ENCODE measurements around the gene SLC24A3.

SLC24A3 gene

DNA sequence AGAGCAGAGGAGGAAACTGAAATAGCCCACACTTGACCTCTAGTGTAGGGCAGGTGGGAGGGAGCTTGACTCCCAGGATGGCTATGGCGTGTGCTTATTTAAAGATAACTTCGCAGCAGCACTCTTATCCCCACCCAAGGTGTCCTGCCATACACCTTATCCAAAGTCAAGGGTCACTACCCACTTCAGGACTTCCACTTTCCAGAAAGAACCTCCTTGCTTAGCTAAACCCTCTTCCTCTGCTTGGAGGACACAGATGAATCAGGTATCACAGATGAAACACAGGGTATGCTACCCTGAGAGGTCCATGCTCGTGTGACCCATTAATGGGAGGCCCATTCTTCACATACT, 547.9 kb downstream of the SLC24A3 start:
- DNase-seq, result no peak

DNA sequence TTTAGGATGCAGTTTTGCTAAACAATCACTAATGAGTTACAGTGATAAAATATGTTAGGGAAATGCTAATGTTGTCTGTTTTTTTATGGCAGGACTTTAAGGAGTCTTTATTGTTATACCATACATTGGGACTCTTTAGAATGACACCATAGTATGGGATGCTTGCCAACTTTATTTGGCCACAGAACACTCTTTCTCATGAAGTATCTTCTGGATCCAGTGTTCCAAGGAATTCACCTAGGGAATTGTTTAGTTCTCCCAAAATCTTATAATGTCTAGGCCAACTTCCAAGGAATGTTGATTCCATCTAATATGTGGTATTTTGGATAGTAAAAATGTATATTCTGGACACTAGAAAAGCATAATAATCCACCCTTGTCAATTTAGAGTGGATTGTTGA, 548.9 kb downstream of the SLC24A3 start:
- no peak for DNase-seq

DNA sequence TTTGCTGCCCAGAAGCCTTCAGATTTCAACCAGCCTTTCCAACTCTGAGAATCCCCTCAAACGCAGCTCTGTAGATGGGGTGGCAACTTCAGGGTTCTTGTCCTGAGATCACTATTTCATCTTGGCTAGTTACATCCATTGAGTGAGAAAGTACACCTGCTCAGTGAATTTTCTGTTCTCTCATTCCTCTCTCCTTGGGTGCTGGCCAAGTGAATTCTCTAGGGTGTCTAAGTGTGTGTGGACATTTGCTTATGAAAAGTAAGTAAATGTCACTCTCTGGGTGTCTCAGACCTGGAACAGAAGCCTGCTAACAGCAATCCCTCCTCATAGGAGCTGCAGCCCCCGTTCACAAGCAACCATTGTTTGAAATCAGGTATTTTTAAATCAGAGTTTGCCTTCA, 549.4 kb downstream of the SLC24A3 start:
- no peak for DNase-seq

DNA sequence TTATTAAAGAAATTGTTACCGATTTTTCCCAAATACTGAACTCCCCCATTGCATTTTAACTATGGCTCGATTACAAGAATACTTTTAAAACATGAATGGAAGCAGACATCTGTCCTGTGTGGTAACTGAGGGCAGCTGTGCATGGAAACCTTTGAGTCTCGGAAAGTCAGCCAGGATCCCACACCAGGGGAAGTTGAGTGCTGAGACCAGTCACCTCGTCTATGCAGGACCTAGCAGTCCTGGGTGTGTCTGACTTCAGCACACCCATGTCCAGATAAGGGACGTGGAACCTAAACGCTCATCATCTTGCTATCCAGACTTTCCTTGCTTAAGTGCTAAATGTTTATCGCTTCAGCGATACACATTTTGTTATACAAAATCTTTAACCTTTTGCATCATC, 551.8 kb downstream of the SLC24A3 start:
- DNase-seq, result no peak

DNA sequence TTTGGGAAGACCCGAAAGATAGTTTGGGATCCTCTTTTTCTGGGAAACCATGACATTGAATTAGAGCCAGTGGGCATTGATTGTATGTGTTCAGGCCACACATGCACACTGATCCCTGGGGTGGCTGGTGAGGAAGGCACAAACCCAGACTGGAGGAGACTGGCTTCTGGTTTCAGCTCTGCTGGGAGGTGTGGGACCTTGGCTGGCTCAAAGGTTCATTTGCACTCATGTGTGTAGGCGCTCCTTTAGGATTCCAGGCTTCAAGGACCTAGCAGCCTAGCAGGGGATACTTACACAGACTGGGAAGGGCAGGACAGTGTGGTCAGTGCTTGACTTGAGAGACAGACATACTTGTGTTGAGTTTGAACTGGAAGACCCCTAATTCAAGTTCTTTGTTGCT, 552.8 kb downstream of the SLC24A3 start:
- no peak for DNase-seq

DNA sequence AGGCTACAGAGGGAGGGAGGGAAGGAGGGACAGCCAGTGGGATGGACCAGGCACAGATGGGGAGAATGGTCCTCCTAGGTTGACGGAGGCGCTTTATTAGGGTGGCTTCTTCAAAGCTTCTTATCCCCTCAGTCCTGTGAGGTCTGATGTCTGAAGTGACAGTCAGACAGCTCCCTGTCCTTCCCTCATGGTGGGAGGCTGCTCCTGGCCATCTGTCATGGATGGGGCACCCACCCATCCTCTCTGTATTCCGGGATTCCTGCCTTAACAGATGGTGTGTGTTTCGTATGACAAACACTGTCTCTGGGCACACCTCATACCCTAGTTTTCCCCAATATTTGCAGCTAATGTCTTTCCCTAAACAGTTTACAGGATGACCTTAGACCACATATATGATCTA, 553.5 kb downstream of the SLC24A3 start:
- no peak for DNase-seq

DNA sequence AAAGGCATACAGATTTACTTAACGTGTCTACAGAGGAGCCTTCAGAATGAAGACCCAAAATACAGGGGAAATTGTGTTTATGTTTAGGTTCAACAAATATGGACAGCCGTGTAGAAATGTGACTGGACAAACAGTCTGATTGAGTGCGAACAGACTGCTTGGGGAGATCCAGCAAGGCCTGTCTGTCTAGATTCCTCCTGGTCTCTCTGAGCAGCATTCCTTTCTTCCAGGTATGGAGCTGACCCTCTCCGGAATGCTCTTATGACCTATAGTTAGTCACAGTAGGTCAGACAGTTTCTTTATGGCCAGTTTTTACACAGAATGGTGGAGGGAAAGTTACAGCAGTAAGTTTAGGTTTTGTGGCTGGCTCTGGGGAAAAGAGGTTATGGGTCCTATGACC, 554.6 kb downstream of the SLC24A3 start:
- no peak for DNase-seq

DNA sequence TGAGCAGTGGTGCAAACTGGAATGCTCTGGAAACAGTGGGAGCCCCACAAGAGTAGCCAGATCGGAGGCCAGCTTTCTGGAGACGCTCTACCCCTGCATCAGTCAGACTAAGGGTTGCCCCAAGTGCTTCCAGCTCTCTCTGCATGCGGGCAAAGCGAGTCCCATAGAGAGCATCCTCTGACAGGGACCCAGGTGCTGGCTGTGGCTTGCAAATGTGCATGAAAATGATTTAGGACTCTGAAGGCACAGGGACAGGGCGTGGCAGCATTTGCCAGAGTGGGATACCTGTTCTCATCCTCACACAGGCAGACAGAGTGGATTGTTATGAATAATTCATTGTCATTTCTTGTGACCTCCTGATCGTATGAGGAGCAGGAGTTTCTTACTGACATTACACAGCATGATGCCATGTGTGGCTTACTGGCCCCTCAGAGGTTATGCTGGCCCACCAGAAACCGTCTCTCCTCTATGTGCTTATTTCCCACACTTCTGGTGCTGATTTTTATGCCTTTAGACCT, 555.9 kb downstream of the SLC24A3 start:
- DNase-seq, result no peak

DNA sequence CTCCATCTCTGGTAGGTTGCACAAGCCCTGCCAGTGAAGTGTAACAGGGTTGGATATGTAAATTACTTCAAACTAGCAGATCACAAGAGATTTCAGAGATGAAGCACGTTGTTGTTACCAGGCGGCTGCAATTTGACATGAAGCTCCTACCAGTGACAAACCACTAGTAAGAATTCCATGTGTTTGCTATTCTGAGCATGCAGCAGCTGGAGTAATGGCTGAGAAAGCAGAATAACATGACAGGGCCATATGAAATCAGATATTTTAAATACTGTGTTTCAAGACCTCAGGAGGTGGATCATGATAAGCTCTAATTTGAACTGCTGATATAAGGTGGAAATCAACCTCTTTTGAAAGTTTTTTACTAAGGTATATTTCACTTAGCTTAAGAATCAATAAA, 557.1 kb downstream of the SLC24A3 start:
- DNase-seq, result no peak

DNA sequence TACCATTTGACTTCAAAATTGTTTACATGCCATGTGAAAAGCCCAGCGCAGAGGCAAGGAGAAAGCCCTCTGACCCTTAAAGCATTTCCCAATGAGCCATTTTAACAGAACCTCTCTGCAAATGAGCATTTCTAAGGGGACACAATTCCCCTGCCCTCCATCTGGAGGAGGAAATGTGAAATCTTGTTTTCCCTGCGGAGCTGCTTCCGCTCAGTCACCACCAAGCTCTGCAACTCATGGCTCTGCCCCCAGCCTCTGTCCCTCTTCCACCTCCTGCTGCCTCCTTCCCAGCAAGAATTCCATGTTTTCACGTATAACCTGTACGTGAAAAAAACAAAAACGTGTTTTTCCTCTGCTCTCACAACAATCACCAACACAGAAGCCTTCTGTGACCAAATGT, 557.9 kb downstream of the SLC24A3 start:
- no peak for DNase-seq

DNA sequence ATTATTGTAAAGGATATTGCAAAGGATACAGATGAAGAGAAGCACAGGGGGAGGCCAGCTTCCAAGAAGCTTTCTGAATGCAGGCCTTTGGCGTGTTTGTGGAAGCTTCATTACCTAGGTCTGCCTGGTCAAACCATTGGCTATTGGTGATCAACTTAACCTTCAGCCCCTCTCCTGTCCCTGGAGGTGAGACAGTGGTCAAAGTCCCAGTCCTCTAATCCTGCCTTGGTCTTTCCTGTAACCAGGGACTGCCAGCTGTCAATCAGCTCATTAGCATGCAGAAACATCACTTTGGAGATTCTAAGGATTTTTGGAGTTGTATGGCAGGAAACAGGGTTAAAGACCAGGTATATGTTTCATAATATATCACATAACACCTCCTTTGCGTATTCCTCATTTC, 558.6 kb downstream of the SLC24A3 start:
- DNase-seq, result no peak

All from suppressor macrophage treated with lipopolysaccharide for 4 hours (primary cell).